GM18511 (cell line): Measurements from ENCODE around the gene BTAF1.

Experiments used
- ATAC-seq: cut with Tn5 transposase; IDR thresholded peaks from one replicate; pipeline ENCODE4 v1.9.1; 2021; ENCODE audit warnings: mild to moderate bottlenecking, moderate library complexity; ENCODE audit not compliant: unreplicated experiment

BTAF1 gene

DNA sequence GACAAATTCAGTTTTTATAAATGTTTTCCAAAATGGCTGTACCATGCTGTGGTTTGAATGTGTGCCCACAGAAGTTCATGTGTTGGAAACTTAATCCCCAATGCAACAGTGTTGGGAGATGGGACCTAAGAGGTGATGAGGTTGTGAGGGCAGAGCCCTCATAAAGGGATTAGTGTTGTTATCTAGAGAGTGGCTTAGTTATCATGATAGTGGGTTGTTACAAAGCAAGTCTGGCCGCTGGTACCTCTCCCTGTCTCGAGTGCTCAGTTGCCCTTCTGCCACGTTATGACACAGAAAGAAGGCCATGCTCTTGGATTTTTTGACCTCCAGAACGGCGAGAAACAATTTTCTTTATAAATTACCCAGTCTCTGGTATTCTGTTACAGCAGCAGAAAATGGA lies 119.0 kb downstream of the BTAF1 start:
- no peak for ATAC-seq

- no peak for ATAC-seq
Observed at GRCh38 chr10:92045641-92046106, 122.1 kb downstream of the BTAF1 start.

DNA sequence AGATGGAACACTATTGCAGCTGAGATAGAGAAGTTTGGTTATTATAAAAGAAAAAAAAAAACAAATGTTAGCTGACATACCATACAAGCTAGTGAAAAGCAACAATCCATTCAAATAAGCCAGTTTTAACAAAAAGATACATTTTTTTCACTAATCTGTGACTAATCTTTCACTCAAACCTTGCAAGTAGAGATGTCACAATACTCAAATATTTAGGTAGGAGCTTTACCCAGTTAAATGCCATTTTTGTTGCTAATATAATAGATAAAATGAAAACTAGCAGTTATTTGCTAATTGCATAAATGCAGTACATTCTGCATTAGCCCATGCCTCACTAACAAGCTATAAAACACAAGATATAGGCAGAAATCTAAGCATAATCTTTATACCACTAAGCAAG lies 123.6 kb downstream of the BTAF1 start:
- no peak for ATAC-seq

DNA sequence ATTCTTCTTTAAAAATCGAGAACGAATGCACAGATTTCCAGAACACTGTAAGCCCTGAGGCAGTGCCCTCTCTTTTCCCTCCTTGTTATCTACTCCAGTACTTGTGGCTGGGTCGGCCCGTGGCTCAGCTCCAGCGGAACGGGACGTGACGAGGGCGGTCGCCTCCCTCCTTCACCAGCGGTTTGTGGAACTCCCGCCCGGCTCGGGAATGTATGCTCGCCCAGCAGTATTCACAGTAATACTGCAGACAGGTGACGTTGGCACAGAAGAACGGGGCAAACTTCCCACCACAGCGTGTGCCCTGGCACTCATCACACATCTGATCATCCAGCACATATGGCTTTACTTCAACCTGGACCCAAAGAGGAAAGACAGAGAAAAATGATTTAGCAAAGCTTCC lies 128.5 kb downstream of the BTAF1 start:
- no peak for ATAC-seq

DNA sequence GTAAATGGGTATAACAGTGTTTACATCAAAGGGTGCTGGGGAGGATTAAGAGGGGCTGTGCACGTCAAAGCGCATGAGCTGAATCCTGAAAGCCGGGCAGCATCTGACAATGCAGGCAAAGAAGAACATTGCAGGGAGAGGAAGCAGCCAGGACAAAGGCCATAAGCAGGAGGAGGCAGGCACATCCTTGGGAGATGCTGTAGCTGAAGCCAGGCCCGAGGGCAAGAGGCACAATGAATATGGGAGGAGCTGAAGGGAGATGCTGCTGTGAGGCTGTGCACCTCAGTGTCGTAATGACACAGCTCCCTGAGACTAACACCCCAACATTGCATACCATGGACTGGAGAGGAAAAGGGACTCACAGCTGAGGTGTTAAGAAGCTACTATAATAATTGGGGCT lies 129.2 kb downstream of the BTAF1 start:
- no peak for ATAC-seq

- no peak for ATAC-seq
Observed at GRCh38 chr10:92054807-92055206, 131.2 kb downstream of the BTAF1 start.

DNA sequence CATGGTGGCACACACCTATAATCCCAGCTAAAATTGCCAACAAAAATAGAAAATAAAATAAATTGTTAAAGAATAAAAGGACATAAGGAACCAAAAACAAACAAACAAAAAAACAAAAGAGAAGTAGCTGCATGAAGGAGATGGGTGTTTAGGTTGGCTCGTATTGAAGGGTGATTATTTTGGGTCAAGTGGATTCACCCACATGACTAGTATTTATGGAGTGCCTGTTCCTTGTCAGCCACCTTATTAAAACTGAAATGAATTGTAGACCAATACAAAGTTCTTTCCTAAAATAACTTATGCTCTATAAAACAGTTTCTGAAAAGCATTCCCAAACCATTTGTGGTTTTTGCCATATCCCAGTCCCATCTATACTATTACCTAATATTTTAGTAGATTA lies 138.7 kb downstream of the BTAF1 start:
- no peak for ATAC-seq

DNA sequence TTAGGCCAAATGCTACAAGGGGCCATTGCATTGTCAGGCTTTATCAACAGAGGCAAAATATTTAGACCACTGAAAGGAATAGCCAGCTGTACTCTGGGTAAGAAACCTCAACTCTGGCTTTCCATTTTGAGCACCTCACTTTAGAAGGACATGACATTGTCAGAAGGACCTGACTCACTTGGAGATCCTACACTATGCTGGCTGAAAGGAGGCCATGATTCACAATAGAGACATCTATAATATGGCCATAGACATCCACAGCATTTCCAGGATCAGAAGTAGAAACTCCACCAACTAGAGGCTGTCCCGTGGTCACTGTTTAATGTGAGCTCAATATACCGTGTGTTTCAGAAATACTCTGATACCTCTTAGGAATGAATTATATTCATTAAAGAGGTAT lies 140.9 kb downstream of the BTAF1 start:
- ATAC-seq: no peak

GRCh38 chr10:92066386-92066785 lies 142.8 kb downstream of the BTAF1 start:
- no peak for ATAC-seq

GRCh38 chr10:92068900-92069299 lies 145.3 kb downstream of the BTAF1 start:
- ATAC-seq: no peak

GRCh38 chr10:92074126-92074887 lies 150.7 kb downstream of the BTAF1 start:
- no peak for ATAC-seq

GRCh38 chr10:92075829-92076228 lies 152.3 kb downstream of the BTAF1 start:
- ATAC-seq: no peak

GRCh38 chr10:92076722-92077121 lies 153.2 kb downstream of the BTAF1 start:
- ATAC-seq: no peak

DNA sequence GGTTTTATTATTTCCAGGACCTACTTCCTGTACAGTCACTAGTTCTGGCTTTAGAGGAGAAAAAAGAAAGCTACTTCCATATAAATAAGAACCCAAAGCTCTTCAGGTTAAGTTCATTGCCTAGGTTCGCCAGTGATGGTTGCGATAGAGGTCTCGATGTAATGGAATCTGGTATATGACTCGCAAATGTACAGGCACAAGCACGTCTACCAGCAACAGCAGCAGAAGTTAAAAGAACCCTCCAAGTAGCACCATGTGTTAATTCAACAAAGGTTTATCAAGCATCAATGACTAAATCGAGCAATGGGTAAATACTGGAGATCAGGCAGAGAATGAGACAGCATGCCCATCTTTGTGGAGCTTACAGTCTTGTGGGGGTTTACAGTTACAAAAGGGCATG lies 155.4 kb downstream of the BTAF1 start:
- no peak for ATAC-seq
